NCI-H748 (cell line): ENCODE measurements around the gene LRRC75A.
"Not testable (repeated sequence)": the region's sequence is repeated elsewhere in the genome, so short reads cannot be mapped to it uniquely, and the experiment has no call there.

Experiments
- DNase-seq: peaks from one replicate; lab custom pipeline; 2025; ENCODE audit not compliant: unreplicated experiment; lab: John Stamatoyannopoulos, UW

The LRRC75A gene, protein sequence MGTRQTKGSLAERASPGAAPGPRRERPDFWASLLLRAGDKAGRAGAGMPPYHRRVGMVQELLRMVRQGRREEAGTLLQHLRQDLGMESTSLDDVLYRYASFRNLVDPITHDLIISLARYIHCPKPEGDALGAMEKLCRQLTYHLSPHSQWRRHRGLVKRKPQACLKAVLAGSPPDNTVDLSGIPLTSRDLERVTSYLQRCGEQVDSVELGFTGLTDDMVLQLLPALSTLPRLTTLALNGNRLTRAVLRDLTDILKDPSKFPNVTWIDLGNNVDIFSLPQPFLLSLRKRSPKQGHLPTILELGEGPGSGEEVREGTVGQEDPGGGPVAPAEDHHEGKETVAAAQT

DNA sequence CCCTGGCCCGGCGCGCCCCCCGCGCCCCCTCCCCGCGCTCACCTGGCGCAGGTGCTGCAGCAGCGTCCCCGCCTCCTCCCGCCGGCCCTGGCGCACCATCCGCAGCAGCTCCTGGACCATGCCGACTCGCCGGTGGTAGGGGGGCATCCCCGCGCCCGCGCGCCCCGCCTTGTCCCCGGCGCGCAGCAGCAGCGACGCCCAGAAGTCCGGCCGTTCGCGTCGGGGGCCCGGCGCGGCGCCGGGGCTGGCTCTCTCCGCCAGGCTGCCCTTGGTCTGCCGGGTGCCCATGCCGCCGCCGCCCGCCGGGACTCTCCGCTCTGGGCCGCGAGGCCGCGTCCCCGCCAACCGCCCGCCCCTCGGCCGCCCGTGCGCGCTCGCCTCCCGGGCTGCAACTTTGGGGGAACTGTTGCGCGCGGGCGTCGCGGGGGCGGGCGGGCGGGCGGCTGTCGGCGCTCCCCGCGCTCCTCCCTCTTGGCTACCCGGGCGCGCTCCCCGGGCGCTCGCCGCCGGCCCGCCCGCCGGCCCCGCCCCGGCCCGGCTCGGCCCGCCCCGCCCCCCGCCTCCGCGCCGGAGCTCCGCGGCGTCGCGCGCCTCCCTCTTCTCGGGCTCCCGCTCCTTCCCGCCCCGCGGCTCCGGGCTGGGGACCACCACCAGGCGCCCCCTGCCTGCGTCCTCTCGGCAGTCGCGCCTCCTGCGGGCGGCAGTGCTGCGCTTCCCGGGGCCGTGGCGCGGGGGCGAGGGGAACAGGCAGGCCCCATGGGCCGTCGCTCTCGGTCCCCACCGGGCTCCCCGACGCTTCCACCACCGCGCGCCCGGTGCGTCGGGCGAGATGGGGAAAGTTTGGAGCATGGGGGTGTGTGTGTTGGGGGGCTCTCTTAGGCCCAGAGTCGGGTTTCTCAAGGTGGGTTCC is at the start of gene LRRC75A:
LRRC75A (minus strand) TSS at position 491 of the 910 bp plus-strand sequence; CDS start at position 288, 203 bp downstream.
- DNase-seq: peak; percentile 75

DNA sequence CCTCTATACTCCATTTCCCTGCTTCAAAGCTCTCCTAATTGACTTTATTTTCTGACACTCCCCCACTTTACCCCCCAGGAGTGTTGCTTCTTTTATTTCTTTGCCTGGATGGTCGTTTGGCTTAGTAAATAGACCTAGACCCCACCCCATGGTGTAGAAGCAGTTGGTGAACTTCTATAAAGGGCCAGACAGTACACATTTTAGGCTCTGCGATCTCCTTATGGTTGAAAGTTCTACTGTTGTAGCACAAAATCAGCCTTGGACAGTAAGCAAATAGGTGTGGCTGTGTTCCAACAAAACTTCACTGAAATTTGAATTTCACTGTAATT is 45.1 kb upstream of the LRRC75A start:
- no peak for DNase-seq

DNA sequence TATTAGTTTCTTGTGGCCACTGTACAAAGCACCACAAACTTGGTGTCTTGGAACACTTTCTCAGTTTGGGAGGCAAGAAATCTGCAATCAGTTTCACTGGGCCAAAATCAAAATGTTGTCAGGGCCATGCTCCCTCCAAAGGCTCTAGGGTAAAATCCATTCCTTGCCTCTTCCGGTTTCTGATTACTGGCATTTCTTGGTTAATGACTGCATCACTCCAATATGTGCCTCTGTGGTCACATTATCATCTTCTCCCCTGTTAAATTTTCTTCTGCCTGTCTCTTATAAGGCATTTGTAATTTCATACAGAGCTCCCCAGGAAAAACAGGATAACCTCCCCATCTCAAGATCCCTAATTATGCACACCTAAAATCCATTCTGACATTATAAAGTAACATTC is 42.2 kb upstream of the LRRC75A start:
- DNase-seq: no peak

DNA sequence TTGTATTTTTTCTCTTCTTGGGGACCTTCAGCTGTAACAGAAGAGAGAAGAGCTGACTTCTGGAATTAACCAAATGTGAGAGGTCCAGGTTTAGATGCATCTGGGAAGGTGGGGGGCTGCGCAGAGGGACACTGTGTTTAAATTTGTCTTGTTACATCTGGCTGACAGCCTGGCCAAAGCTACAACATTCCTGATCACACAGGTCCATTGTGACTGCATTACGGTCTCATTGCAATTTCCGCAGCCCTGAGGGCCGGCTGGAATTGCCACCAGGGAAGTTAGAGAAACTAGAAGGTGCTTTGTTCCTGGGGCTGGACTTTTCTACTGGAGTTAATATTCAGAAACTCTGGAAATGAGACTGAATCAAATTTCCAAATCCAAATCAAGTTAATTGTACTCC is 37.9 kb upstream of the LRRC75A start:
- DNase-seq: no peak

DNA sequence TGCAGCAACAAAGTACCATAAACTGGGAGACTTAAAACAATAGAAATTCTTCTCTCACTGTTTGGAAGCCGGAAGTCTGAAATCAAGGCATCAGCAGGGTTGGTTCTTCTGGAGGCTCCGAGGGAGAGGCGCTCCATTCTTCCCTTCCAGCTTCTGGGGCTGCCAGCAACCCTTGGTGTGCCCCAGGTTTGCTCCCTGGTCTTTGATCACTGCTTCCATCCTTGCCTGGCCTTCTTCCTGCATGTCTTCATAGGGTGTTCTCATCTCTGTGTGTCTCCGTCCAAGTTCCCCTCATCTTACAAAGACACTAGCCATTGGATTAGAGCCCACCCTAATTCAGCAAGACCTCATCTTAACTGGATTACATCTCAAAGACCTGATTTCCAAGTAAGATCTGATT is 35.3 kb upstream of the LRRC75A start:
- no peak for DNase-seq

DNA sequence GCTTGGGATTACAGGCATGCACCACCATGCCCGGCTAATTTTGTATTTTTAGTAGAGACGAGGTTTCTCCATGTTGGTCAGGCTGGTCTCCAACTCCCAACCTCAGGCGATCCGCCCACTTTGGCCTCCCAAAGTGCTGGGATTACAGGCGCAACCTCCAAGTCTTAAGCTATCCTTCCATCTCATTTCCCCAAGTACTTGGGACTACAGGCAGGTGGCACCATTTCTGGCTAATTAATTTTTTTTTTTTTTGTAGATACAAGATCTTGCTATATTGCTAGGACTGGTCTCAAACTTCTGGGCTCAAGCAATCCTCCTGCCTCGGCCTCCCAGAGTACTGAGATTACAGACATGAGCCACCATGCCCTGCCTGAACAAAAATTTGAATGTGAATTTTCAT is 33.6 kb upstream of the LRRC75A start:
- not testable (repeated sequence) for DNase-seq

DNA sequence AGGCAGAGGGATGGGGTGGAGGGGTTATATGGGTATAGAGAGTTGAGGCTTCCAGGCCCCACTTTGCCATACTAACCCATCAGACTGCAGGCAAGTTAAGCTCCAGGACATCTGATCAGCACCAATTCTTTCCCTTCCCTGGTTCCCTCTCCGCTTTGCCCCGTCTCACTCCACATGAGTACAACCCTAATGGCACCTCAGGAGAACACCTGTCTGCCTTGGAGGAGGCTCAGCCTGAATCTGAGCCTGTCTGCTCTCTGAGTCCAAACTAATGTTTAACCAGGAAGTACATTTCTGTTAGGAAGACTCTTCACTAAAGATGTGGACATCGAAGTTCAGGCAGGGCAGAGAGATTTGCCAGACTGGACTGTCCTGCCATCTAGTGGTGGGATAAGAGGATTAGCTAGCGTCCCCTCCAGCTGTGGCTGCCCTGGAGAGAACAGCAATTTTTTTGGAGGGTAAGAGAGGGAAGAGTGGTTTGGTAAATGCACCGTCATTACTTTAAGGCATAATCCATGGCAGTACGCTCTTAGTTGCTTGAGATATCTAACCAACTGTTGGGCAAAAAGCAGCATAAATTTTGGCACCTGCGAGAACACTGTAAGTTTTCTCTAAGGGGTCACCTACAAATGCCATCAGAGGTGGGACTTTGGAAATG is 29.2 kb upstream of the LRRC75A start:
- DNase-seq: peak; percentile 86

DNA sequence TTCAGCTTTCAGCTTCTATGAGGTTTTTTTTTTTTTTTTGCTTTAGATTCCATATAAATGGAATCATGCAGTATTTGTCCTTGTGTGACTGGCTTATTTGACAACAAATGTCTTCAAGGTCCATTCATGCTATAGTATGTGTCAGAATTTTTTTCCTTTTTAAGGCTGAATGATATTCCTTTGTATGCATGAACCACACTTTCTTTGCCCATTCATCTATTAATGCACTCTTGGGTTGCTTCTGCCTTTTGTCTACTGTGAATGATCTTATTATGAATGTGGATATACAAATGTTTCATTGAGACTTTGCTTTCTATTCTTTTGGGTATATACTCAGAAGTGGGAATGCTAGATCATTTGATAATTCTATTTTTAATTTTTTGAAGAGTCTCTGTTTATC is 27.0 kb upstream of the LRRC75A start:
- no peak for DNase-seq

DNA sequence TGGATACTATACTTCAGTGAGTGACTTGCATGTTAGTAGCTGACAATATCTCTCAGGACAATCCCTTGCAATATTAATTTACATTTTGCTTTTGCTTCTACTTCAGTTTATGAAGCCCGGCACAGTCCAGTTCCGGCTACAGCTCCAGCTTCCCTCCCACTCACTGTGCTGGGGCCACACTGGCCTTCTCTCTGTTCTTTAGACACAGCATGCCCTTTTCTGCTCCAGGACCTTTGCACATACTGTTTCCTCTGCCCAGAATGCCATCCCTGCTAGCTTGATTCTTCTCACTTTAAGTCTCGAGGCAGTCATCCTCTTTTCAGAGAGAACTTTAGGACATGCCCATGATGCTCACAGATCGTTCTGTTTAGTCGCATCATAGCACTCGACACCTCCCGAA is 25.5 kb upstream of the LRRC75A start:
- DNase-seq: no peak

DNA sequence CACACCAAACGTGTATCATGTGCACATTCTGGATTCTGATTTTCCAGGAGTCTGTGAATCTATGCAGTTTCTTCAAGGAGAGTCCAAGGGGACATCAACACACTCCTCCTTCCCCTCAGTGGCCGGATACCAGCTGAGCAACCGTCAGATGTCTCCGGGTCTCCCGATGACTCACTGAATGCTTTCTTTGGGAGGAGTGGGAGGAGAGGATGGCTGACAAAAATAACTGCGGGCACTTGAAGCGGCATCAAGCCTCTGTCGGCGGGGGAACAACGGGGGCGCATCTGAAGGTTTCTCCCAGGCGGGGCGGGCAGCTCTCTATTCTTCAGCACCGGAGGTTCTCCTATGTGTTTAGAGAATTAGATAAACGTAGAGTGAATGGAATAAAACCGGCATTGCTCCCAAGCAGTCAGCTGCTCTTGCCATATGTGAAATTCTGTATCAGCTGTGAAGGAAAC is 24.6 kb upstream of the LRRC75A start:
- DNase-seq: peak; percentile 46

DNA sequence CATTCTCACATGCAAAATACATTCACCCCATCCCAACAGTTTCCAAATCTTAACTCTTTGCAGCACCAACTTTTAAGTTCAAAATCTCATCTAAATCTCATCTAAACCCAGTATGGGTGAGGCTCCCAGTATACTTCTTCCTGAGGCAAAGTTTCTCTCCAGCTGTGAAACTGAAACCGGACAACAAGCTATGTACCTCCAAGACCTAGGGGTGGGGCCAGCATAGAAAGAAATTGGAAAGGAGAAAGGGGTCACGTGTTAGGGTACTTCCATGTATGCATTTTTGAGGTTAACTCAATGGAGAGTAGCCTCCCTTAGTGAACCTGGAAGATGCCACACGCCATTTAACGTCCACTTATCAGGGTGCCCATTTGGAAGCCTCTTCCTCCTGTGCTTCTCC is 23.9 kb upstream of the LRRC75A start:
- no peak for DNase-seq

DNA sequence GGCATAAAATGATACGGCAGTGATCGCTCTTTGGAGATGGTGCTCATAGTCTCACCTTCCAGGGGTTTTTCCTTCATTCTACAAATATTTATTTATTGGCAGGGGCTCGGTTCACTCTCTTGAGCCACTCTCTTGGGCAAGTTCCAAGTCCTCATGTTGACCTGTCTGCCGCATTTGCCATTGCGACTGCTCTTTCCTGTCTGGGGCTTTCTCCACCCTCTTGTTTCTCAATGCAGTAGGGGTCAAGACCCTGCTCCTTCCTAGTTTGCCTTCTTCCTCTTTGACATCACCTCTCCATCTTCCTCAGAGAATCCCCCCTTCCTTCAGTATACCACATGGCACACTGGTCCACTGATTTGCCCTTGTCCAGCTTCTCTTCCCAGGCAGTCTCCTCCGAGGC is 21.9 kb upstream of the LRRC75A start:
- no peak for DNase-seq

DNA sequence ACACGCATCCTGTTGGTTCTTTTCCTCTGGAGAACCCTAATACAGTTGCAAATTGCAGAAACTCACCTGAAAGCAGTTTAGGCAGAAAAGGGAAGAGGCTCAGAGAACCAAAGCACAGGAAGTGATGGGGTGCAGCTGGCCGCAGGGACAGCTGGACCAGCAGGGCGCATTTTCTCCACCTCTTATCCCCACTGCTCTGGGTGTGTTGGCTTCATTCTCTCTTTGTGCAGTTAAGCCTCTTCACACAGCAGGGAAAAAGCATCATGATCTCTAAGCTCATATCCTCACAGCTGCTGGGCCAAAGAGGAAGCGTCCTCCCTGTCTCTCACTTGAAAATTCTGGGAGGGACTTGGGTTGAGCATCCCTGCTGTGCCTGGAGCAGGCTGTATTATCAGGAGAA is 20.0 kb upstream of the LRRC75A start:
- DNase-seq: peak; percentile 83

DNA sequence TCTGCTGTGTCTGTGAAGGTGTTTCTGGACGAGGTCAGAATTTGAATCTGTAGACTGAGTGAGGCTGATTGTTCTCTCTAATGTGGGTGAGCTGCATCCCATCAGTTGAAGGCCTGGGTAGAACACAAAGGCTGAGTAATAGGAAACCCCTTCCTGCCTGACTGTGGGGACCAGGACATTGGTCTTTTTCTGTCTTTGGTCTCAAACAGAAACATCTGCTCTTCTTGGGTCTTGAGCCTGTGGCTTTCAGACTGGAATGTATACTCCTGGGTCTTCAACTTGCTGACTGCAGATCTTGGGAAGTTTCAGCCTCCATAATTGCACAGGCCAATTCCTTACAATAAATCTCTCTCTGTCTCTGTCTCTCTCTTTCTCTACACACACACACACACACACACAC is 19.6 kb upstream of the LRRC75A start:
- no peak for DNase-seq

DNA sequence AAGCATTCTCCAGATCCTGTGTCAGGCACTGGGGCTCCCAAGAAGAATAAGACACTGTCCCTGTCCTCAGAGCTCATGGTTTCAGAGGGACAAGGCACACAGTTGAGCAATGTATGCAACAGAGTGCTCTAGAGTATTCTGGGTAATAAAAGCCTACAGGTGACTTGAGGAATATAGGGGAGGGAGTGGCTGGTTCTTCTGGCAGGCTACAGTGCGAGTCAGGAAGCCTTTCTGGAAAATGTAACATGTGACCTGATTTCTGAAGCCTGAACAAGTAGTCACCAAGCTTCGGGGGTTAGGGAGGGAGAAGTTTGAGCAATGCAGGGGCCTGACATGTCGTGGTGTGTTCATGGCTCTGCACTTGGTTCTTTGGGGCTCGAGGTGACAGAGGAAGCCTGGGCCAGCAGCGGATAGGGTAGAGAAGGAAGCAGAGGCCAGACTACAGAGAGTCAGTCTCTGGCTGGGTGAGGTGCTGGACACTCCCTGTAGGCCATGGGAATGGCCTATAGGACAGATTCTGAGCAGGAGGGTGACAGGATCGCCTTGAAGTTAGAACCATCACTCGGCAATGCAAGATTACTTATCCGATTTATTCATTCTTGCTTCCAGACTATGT is 16.0 kb upstream of the LRRC75A start:
- no peak for DNase-seq

DNA sequence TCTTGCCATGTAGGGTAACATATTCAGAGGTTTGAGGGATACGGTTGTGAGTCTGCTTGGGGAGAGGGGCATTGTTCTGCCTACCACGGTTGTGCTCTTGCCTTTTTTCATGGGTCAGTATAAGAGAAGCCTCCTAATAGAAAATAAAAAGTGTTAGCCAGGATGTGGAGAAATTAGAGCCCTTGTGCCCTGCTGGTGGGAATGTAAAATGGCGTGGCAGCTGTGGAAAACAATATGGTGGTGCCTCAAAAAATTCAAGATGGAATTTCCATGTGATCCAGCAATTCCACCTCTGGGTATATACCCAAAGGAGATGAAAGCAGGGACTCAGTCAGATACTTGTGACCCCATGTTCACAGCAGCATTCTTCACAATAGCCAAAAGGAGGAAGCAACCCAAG is 14.2 kb upstream of the LRRC75A start:
- no peak for DNase-seq

DNA sequence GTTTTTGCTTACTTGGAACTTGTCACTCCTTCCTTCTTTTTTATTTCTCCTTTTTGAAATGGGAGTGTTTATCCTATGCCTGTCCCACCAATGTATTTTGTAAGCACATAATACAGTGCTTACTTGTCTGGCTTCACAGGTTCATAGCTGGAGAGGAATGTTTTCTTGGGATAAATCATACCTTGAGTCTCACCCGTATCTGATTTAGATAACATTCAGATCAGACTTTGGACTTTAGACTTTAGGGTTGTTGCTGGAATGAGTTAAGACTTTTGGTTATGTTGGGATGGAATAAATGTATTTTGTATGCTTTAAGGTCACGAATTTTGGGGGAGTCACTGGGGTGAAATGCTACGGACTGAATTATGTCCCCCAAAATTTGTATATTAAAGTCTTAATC is 13.0 kb upstream of the LRRC75A start:
- no peak for DNase-seq

DNA sequence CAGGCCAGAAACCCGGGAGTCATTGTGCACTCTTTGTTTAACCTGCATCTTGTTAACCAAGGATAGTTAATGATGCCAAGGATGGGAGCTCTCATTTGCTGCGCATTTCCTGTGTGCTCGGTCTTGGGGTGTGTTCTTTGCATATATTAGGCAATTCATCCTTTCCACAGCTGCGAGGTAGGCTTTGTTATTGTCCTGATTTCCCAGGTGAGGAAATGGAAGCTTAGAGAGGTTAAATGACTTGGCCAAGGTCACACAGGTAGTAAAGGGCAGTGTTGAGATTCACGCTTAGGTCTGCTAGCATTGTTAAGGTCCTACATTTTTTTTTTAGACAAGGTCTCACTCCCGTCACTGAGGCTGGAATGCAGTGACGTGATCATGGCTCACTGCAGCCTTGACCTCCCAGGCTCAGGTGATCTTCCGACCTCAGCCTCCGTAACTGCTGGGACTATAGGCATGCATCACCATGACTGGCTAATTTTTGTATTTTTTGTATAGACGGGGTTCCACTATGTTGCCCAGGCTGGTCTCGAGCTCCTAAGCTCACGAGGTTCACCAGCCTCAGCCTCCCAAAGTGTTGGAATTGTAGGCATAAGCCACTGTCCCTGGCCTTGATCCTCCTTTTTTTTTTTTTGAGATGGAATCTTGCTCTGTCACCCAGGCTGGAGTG is 5.0 kb upstream of the LRRC75A start:
- DNase-seq: no peak

DNA sequence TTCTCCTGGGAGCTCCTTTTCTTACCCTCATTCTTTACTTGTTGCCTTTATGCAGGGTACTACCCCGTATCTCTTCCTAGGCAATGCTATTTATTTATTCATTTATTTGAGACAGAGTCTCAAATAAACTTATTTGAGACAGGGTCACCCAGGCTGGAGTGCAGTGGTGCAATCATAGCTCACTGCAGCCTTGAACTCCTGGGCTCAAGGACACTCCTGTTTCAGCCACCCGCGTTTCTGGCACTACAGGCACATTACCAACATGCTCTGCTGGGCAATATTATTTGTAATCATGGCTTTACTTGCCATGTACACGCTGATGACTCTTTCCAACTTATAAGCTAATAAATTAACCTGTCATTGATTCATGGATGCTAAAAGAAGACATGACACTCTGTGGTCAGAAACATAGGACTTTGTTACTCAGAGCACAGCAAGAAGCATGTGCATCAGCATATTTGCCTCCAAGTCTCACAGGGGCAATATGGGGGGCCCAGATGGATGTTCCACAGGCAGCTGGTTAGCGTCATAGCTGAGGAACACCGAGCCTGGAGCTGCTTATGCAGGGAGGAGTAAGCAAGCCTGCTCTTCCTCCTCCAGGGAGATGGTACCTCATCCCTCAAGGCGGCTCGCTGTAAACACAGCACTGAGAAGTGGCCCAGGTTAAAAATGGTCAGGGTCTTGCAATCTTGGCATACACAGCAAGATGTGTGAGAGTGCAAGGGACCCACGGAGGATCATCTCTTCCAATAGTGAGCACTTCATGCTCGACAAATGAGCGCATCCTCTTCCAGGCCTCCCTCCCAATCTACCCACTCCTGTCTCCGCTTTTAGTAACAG is 4.2 kb upstream of the LRRC75A start:
- no peak for DNase-seq

DNA sequence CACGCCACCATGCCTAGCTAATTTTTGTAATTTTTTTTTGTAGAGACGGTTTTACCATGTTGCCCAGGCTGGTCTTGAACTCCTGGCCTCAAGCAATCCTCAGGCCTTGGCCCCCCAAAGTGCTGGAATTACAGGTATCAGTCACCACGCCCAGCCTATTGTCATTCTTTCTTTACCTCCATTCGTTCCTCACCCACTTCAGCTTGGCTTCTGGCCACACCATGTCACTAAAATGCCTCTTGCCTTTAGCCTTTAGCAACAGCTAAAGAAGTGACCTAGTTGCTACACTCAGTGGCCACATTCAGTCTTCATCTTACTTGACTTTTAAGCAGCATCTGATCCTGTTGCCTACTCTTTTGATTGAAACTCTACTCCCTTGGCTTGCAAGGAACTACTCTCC is 3.6 kb upstream of the LRRC75A start:
- no peak for DNase-seq
